HK-2 (cell line): Measurements from ENCODE around the gene TMC8.

Source experiments
- DNase-seq: peaks from one replicate; pipeline ENCODE4 v3.0.0-alpha.2; 2018; ENCODE audit not compliant: unreplicated experiment

TMC8 gene

GRCh38 chr17:78124081-78124835 is 6.3 kb upstream of the TMC8 start:
- no peak for DNase-seq

GRCh38 chr17:78124836-78125137 is 5.8 kb upstream of the TMC8 start:
- DNase-seq, result no peak

GRCh38 chr17:78125138-78125913 is 5.2 kb upstream of the TMC8 start:
- DNase-seq, result no peak

DNA sequence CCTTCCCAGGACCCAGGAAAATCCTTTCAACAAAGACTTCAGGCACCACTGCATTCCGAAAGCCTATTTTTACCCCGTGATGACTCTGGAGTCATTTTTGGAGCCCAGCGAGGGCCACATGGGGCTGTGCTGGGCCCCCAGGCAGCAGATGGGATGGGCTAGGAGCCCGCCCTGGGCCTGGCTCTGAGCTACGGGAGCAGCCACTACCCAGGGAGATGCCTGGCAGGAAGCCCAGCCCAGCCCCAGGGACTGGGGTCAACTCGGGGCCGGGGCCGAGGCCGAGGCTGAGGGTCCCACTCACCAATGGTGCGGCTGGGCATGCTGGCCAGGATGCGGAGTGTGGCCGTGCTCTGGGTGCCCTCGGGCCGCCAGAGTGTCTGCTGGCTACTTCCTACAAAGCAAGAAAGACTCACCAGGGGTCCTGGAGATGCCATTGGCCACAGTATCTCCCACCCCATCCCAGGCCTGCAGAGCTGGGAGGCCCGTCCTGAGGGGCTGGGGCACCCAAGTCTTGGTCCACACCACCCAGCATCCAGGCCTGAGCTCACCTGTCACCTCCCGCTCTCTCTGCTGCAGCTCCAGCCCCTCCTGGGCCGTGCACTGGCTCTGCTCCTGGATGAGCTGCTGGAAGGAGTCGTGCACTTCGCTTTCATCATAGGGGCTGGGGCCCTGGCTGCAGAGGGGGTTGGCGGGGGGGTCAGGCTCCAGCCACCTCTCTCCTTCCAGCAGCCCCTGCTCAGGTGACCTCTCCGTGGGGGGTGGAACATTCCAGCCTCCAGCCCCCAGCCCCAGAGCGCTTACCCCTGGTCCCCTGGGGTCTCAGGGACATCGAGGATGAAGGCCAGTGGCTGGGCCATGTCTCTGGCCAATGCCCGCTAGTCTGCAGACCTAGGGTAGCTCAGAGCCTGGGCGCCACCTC is 4.3 kb upstream of the TMC8 start:
- DNase-seq, result no peak

DNA sequence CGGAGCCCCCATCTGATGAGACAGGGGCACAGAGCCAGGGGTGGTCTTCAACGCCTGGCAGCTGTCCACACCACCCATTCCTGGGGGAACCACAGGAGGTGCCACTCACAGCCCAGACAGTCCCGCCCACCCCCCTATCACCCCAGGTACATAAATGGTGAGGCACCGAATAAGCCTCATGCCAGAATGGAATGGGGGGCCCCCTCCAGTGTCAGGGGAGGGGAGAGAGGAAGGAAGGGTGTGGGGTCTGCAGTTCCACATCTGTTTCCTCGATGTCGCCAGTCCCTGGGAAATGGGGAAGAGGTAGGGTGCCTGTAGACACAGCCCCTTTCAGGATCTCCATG is 3.7 kb upstream of the TMC8 start:
- DNase-seq, result no peak

GRCh38 chr17:78127239-78127887 is 3.2 kb upstream of the TMC8 start:
- no peak for DNase-seq

DNA sequence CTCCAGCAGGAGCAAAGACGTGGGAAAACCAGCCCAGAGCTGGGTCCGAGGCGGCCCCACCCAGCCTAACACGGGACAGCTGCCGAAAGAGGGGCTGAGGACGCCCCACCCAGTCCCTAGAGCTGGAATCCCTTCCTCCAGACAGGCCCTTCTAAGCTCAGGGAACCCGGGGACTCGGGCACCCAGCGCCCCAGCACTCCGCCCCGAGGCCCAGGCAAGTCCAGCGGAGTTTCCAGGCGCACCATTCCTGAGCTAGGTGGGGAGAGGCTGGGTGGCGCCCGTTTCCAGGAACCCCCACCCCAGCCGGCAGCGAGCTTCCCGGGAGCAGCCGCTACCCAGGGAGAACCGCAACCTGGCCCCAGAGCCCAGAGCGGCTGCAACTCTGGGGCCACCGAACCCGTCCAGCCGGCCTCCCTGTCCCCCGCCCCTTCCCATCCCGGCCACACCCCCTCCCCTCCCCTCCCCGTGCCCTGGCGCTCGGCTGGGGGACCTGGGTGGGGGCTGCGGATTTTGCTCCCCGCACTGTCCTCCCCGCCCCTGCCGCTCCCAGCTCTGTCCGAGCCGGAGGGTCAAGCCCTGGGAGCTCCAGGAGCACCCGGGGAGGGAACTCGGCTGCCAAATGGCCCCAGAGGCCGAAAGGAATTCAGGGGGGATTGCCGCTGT is 2.6 kb upstream of the TMC8 start:
- peak; percentile 45 for DNase-seq

DNA sequence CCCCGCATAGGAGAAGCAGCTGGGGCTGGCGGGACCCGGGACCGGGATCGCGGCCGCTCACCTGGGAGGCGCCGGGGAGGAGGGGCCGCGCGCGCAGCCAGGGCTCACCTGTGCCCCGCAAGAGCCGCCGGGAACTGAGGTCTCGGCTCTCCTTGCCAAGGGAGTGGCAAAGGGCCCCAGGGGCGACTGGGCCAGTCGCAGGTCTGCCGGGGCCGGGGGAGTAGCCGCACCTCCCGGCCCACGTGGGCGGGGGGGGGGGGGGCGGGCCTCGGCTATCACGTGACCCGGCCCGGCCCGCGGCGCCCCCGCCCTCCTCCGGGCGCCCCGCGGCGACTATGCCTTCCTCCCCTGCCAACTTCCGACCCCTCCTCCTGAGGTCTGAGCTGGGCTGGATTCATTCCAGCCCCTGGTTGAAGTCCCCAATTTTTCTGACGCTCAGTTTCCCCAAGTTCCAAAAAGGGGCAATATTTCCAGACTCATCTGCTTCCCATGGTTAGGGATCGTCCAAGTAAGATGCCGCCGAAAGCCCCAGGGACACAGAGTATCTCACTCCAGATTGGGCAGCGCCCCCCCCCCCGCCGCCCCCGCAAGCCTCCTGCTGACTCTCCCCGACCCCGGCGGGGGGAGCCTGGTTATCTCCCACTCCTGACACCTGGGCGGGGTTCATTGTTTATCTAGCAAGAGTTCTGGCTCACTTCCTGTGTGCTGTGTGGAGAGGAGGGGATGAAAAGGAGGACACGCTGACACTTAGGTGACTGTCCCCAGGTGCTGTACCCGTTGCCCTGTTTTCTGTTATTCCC is 1.8 kb upstream of the TMC8 start, which contains the start of gene TMC6:
Gene TMC6 (minus strand): TSS at position 205 of the 800 bp plus-strand sequence. CDS start 1,923 bp downstream, outside the sequence.
- DNase-seq, result peak; percentile 63

GRCh38 chr17:78129351-78130089 is 1.1 kb upstream of the TMC8 start:
- no peak for DNase-seq

DNA sequence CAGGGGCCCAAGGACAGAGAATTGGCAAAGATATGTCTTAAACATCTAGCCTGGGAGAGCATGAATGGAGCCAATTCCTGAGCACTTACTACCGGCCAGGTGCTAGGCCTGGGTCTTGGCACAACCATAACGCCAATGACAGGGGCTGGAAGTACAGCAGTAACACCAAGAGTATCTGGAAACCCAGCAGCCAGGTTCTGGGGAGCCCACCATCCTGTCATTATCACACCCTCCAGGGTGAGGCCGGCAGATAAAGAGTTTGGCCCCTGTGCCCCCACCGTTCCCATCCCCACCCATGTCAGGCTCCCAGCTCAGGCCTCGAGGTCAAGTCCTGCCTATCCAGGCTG is 508 bp upstream of the TMC8 start:
- DNase-seq, result no peak

- DNase-seq, result no peak
These were observed 857 bp downstream of the TMC8 start for GRCh38 chr17:78131172-78132083.

- DNase-seq, result no peak
These were observed 1.6 kb downstream of the TMC8 start for GRCh38 chr17:78132084-78132676.

- no peak for DNase-seq
These were observed 2.2 kb downstream of the TMC8 start for GRCh38 chr17:78132767-78133178.

DNA sequence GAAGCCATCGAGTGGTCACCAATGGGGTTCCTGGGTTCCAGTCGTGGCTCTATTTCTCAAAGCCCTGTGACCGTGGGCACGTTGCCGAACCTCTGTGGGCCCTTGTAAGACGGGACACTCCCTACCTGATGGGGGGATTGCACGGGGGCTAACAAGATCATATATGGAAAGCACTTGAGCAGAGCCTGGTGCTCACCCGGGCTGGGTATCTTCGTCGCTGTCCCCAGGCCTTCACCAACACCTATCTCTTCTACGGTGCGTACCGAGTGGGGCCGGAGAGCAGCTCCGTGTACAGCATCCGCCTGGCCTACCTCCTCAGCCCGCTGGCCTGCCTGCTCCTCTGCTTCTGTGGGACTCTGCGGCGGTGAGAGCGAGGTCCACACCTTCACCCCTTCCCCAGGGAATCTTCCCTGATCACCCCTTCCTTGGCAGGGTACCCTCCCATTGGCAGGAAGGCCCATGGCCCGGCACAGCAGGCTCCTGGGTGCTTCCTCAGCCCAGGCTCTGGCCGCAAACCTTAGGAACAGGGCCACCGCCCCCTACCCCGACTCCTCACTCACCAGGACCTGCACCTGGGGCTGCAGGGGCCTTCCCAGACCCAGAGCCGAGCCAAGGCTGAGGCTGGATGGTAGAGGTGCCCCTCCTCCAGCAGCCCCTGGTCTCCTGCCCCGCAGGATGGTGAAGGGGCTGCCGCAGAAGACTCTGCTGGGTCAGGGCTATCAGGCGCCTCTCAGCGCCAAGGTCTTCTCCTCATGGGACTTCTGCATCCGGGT is 2.8 kb downstream of the TMC8 start:
- no peak for DNase-seq

GRCh38 chr17:78133971-78134898 is 3.7 kb downstream of the TMC8 start:
- DNase-seq, result peak; percentile 56

GRCh38 chr17:78134899-78135385 is 4.4 kb downstream of the TMC8 start:
- no peak for DNase-seq
